Neural cell (in vitro differentiated cells): ENCODE data around the gene MDP1.

Experiments
- CTCF ChIP-seq: fragments of 450-650 bp; IDR thresholded peaks from 2 replicates; pipeline ENCODE4 v1.5.1; 2014; ENCODE audit warnings: antibody characterized with exemption, mild to moderate bottlenecking, moderate library complexity; ENCODE audit not compliant: poor library complexity, severe bottlenecking
- MXI1 ChIP-seq: fragments of 450-650 bp; conservative IDR thresholded peaks from 2 replicates; pipeline ENCODE4 v1.6.1; 2014; ENCODE audit warnings: antibody characterized with exemption, mild to moderate bottlenecking; ENCODE audit not compliant: poor library complexity, severe bottlenecking
- POLR2AphosphoS5 ChIP-seq: IDR thresholded peaks from 2 replicates; pipeline ENCODE4 v1.6.1; 2012

- no peak for TF ChIP-seq POLR2AphosphoS5
- TF ChIP-seq CTCF, result no peak
- no peak for TF ChIP-seq MXI1
Measured at GRCh38 chr14:24186831-24187538, 28.9 kb downstream of the MDP1 start.
